Rectal smooth muscle tissue (tissue), 1 donor: ENCODE data around the gene VTCN1.
"Not testable (repeated sequence)": the region's sequence is repeated elsewhere in the genome, so short reads cannot be mapped to it uniquely, and the experiment has no call there.

Experiments
- H3K27ac ChIP-seq: one replicate; pipeline ENCODE4 v1.7.0; 2013; ENCODE audit warnings: low read depth, low read length, inconsistent platforms
- H3K27me3 ChIP-seq: one replicate; pipeline ENCODE4 v1.7.0; 2013; ENCODE audit warnings: low read length; ENCODE audit not compliant: control insufficient read depth, insufficient read depth
- H3K36me3 ChIP-seq: one replicate; pipeline ENCODE4 v1.7.0; 2013; ENCODE audit warnings: low read length; ENCODE audit not compliant: control insufficient read depth, insufficient read depth
- H3K4me1 ChIP-seq: one replicate; pipeline ENCODE4 v1.7.0; 2013; ENCODE audit warnings: low read length; ENCODE audit not compliant: control insufficient read depth, insufficient read depth
- H3K4me3 ChIP-seq: one replicate; pipeline ENCODE4 v1.7.0; 2013; ENCODE audit warnings: low read length
- H3K9ac ChIP-seq: one replicate; pipeline ENCODE4 v1.7.0; 2013; ENCODE audit warnings: low read length

Gene VTCN1

GRCh38 chr1:117176579-117176978 is 34.1 kb downstream of the VTCN1 start:
- H3K36me3 ChIP-seq = no peaks in the 10 kb centered on the region
- no peaks in the 10 kb centered on the region for H3K4me1 ChIP-seq
- no peak overlapping the region for H3K27ac ChIP-seq
- H3K9ac ChIP-seq = no peak overlapping the region
- H3K27me3 ChIP-seq = no peaks in the 10 kb centered on the region
- H3K4me3 ChIP-seq = no peak overlapping the region

GRCh38 chr1:117174851-117175250 is 35.9 kb downstream of the VTCN1 start:
- no peak overlapping the region for H3K27ac ChIP-seq
- no peak overlapping the region for H3K4me3 ChIP-seq
- no peaks in the 10 kb centered on the region for H3K36me3 ChIP-seq
- no peak overlapping the region for H3K9ac ChIP-seq
- no peaks in the 10 kb centered on the region for H3K27me3 ChIP-seq
- no peaks in the 10 kb centered on the region for H3K4me1 ChIP-seq

GRCh38 chr1:117173691-117174090 is 37.0 kb downstream of the VTCN1 start:
- Histone ChIP-seq H3K27ac (no peak overlapping the region), H3K4me3 (no peak overlapping the region), H3K36me3 (no peaks in the 10 kb centered on the region)

GRCh38 chr1:117173006-117173405 is 37.7 kb downstream of the VTCN1 start:
- H3K9ac ChIP-seq = no peak overlapping the region

More at GRCh38 chr1:117173691-117174090, 37.0 kb downstream of the VTCN1 start:
- H3K9ac ChIP-seq = no peak overlapping the region
- no peaks in the 10 kb centered on the region for H3K27me3 ChIP-seq
- no peaks in the 10 kb centered on the region for H3K4me1 ChIP-seq

GRCh38 chr1:117171900-117172511 is 38.7 kb downstream of the VTCN1 start:
- no peak overlapping the region for H3K4me3 ChIP-seq
- no peaks in the 10 kb centered on the region for H3K4me1 ChIP-seq
- H3K27me3 ChIP-seq = no peaks in the 10 kb centered on the region
- no peak overlapping the region for H3K27ac ChIP-seq
- no peak overlapping the region for H3K9ac ChIP-seq
- H3K36me3 ChIP-seq = no peaks in the 10 kb centered on the region

More at GRCh38 chr1:117173006-117173405, 37.7 kb downstream of the VTCN1 start:
- H3K27me3 ChIP-seq = no peaks in the 10 kb centered on the region
- no peaks in the 10 kb centered on the region for H3K36me3 ChIP-seq
- H3K4me3 ChIP-seq = no peak overlapping the region
- H3K4me1 ChIP-seq = no peaks in the 10 kb centered on the region
- H3K27ac ChIP-seq = no peak overlapping the region

GRCh38 chr1:117169871-117170596 is 40.7 kb downstream of the VTCN1 start:
- Histone ChIP-seq H3K9ac (no peak overlapping the region), H3K36me3 (no peaks in the 10 kb centered on the region), H3K27ac (no peak overlapping the region), H3K27me3 (no peaks in the 10 kb centered on the region), H3K4me1 (no peaks in the 10 kb centered on the region), H3K4me3 (no peak overlapping the region)

GRCh38 chr1:117167402-117167801 is 43.3 kb downstream of the VTCN1 start:
- Histone ChIP-seq H3K36me3 (no peaks in the 10 kb centered on the region), H3K9ac (no peak overlapping the region), H3K27ac (no peak overlapping the region), H3K27me3 (no peaks in the 10 kb centered on the region), H3K4me1 (no peaks in the 10 kb centered on the region), H3K4me3 (no peak overlapping the region)

GRCh38 chr1:117166076-117166475 is 44.7 kb downstream of the VTCN1 start:
- Histone ChIP-seq H3K9ac (no peak overlapping the region), H3K4me1 (no peaks in the 10 kb centered on the region), H3K36me3 (no peaks in the 10 kb centered on the region), H3K4me3 (no peak overlapping the region), H3K27me3 (no peaks in the 10 kb centered on the region), H3K27ac (no peak overlapping the region)

GRCh38 chr1:117164209-117164608 is 46.5 kb downstream of the VTCN1 start:
- Histone ChIP-seq H3K9ac (no peak overlapping the region), H3K27me3 (no peaks in the 10 kb centered on the region), H3K36me3 (no peaks in the 10 kb centered on the region), H3K4me3 (no peak overlapping the region), H3K4me1 (no peaks in the 10 kb centered on the region), H3K27ac (no peak overlapping the region)

- Histone ChIP-seq H3K27me3 (no peaks in the 10 kb centered on the region), H3K36me3 (no peaks in the 10 kb centered on the region), H3K27ac (no peak overlapping the region), H3K4me3 (no peak overlapping the region), H3K4me1 (no peaks in the 10 kb centered on the region), H3K9ac (no peak overlapping the region)
These were observed 47.9 kb downstream of the VTCN1 start for GRCh38 chr1:117162816-117163215.

- H3K4me1 ChIP-seq = no peaks in the 10 kb centered on the region
- H3K36me3 ChIP-seq = no peaks in the 10 kb centered on the region
- no peak overlapping the region for H3K27ac ChIP-seq
- no peak overlapping the region for H3K9ac ChIP-seq
- no peaks in the 10 kb centered on the region for H3K27me3 ChIP-seq
- no peak overlapping the region for H3K4me3 ChIP-seq
These were observed 48.8 kb downstream of the VTCN1 start for GRCh38 chr1:117161887-117162286.

GRCh38 chr1:117151305-117151704 is 59.4 kb downstream of the VTCN1 start:
- not testable (repeated sequence) for H3K4me3 ChIP-seq, H3K36me3 ChIP-seq, H3K9ac ChIP-seq, H3K27me3 ChIP-seq, H3K27ac ChIP-seq, H3K4me1 ChIP-seq

- Histone ChIP-seq H3K27ac (no peak overlapping the region), H3K9ac (no peak overlapping the region), H3K27me3 (no peaks in the 10 kb centered on the region), H3K36me3 (no peaks in the 10 kb centered on the region), H3K4me1 (no peaks in the 10 kb centered on the region), H3K4me3 (no peak overlapping the region)
These were observed 60.4 kb downstream of the VTCN1 start for GRCh38 chr1:117150316-117150715.
